ENCODE data around the gene PRKN.

GRCh38 chr6:161654209-161654608 lies 1073.4 kb downstream of the PRKN start:
- no peak for TF ChIP-seq GABPA (IDR thresholded peaks at IDR 0.05; ENCODE audit: low read depth)
- TF ChIP-seq POLR2AphosphoS5 (IDR thresholded peaks at IDR 0.05; ENCODE audit: low read depth): no peak
